Measurements from ENCODE around the gene CD200R1L.
A peak's percentile ranks its signal among the peaks of the same experiment; 100 is the strongest.

CD200R1L gene

DNA sequence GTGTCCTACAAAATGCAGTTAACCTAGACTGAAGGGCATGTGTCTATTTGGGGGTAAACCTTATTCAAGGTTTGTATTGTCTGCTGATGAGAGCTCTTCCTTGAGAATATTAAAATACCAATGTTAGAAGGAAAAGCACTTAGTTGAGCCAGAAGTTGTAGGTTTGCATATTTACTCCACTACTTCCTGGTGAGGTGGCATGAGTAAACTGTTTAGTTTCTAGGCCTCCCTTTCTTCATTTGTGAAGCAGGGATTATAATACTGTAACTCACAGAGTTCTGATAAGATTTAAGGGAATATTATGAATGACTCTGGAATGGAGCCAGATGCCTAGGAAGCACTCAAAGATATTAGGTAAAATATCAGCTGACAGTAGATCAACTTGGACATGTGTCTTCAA lies 46.7 kb downstream of the CD200R1L start:
- no peak for TF ChIP-seq CTCF (IDR thresholded peaks at IDR 0.05; ENCODE audit: unreplicated experiment in 3 of 3)
- H3K27me3 Mint-ChIP-seq (ENCODE audit: low read depth) = no peaks in the 10 kb centered on the region
- no peaks in the 10 kb centered on the region for H3K9me3 Mint-ChIP-seq
- H3K4me1 Mint-ChIP-seq = peaks cover 26% of the 10 kb centered on the region
- no peak overlapping the region for H3K4me3 Mint-ChIP-seq
- no peak overlapping the region for H3K27ac Mint-ChIP-seq
- H3K36me3 Mint-ChIP-seq (ENCODE audit: low read depth) = no peaks in the 10 kb centered on the region

- H3K4me3 Mint-ChIP-seq = no peak overlapping the region
- no peaks in the 10 kb centered on the region for H3K27me3 Mint-ChIP-seq (ENCODE audit: low read depth)
- H3K36me3 Mint-ChIP-seq (ENCODE audit: low read depth) = no peaks in the 10 kb centered on the region
- H3K4me1 Mint-ChIP-seq = peaks cover 21% of the 10 kb centered on the region
- no peak overlapping the region for H3K27ac Mint-ChIP-seq
- TF ChIP-seq CTCF (IDR thresholded peaks at IDR 0.05; ENCODE audit: unreplicated experiment in 3 of 3) = no peak
- H3K9me3 Mint-ChIP-seq = peaks cover 2% of the 10 kb centered on the region
Measured at GRCh38 chr3:112794622-112795172, 52.0 kb downstream of the CD200R1L start.

DNA sequence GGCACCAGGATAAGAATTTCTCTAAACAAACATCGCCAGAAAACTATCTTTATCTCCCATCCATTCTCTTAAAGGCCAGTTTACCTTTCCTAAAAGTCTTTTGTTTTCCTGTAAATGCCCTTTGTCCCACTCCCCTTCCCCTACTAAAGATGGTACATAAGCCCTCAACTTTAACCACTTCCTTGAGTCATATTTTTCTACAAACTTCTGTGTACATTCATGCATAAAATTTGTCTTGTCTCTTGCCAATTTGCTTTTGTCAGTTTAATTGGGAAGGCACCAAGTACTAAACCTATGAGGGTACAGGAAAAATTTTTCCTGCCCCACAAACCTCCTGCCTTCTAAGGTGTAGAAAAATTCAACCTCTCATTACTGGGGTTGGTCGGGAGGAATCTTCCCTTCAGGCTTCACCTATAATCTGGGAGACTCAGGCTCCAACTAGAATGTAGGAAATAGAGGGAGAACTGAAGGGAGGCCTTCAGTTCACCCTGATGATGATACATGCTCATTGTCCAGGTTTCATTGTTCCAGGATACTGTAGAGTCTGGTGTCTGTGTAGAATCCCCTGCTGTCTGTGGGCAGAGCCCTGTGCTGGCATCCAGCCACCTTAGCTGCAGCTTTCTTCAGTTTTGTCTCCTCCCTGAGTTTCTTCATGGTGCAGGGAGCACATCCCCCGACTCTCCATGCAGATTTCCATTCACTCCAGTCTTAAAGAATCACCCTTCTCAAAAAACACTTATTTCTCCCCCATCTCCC lies 53.2 kb downstream of the CD200R1L start:
- Mint-ChIP-seq H3K27ac (peak overlapping the region in 2 of 3 experiments; percentile 7 to 41), H3K27me3 (ENCODE audit: low read depth) (no peaks in the 10 kb centered on the region), H3K4me1 (peaks cover 19% of the 10 kb centered on the region), H3K36me3 (ENCODE audit: low read depth) (no peaks in the 10 kb centered on the region), H3K4me3 (no peak overlapping the region), H3K9me3 (peaks cover 3% of the 10 kb centered on the region)
- no peak for TF ChIP-seq CTCF (IDR thresholded peaks at IDR 0.05; ENCODE audit: unreplicated experiment in 3 of 3)

- Mint-ChIP-seq H3K27ac (no peak overlapping the region), H3K4me3 (no peak overlapping the region), H3K36me3 (ENCODE audit: low read depth) (no peaks in the 10 kb centered on the region), H3K4me1 (peaks cover 22% of the 10 kb centered on the region), H3K9me3 (peaks cover 7% of the 10 kb centered on the region), H3K27me3 (ENCODE audit: low read depth) (no peaks in the 10 kb centered on the region)
- TF ChIP-seq CTCF (IDR thresholded peaks at IDR 0.05; ENCODE audit: unreplicated experiment in 3 of 3) = no peak
Measured at GRCh38 chr3:112791736-112792135, 54.9 kb downstream of the CD200R1L start.

GRCh38 chr3:112789787-112790186 lies 56.9 kb downstream of the CD200R1L start:
- Mint-ChIP-seq H3K4me3 (no peak overlapping the region), H3K27me3 (ENCODE audit: low read depth) (no peaks in the 10 kb centered on the region), H3K4me1 (peaks cover 35% of the 10 kb centered on the region), H3K9me3 (peaks cover 7% of the 10 kb centered on the region), H3K36me3 (ENCODE audit: low read depth) (no peaks in the 10 kb centered on the region), H3K27ac (no peak overlapping the region)
- TF ChIP-seq CTCF (IDR thresholded peaks at IDR 0.05; ENCODE audit: unreplicated experiment in 3 of 3) = no peak
